Upper lobe of left lung (tissue), 6 donors: Measurements from ENCODE around the gene LDLRAD3. TPM values are rescaled to one million over a fixed set of nuclear protein-coding genes. Genes with fewer than 3 reads are reported as not detected.
"Not testable (repeated sequence)": the region's sequence is repeated elsewhere in the genome, so short reads cannot be mapped to it uniquely, and the experiment has no call there.

ENCODE experiments used
- ATAC-seq, 2 donors: fragments of 200-7000 bp; cut with Tn5 transposase; one replicate each; pipeline ENCODE4 v1.9.1; 2022; ENCODE audit warnings: mild to moderate bottlenecking in 2 of 2, moderate library complexity in 2 of 2; ENCODE audit not compliant: low FRiP score in 2 of 2
- DNase-seq, 2 donors: peaks; one replicate each; pipeline ENCODE4 v3.0.0-alpha.2; 2019 to 2020
- H3K27ac ChIP-seq, 4 donors: fragments of 200-600 bp; sonication (generic); one replicate each; pipeline ENCODE4 v1.5.1; 2016 to 2019
- H3K27me3 ChIP-seq, 4 donors: fragments of 200-600 bp; sonication (generic); one replicate each; pipeline ENCODE4 v1.5.1; 2017 to 2019
- H3K36me3 ChIP-seq, 4 donors: fragments of 200-600 bp; sonication (generic); one replicate each; pipeline ENCODE4 v1.5.1; 2016 to 2019
- H3K4me1 ChIP-seq, 4 donors: fragments of 200-600 bp; sonication (generic); one replicate each; pipeline ENCODE4 v1.5.1; 2018 to 2019
- H3K4me3 ChIP-seq, 4 donors: fragments of 200-600 bp; sonication (generic); one replicate each; pipeline ENCODE4 v1.5.1; 2017 to 2019; ENCODE audit warnings: mild to moderate bottlenecking in 2 of 4, moderate library complexity in 1 of 4
- H3K9me3 ChIP-seq, 4 donors: fragments of 200-600 bp; sonication (generic); one replicate each; pipeline ENCODE4 v1.5.1; 2018 to 2019
- CTCF ChIP-seq, 6 experiments: fragments of 450-650 bp in 4 of 6; fragments of 200-600 bp in 2 of 6; sonication (generic) in 2 of 6; IDR thresholded peaks; one replicate each; pipeline ENCODE4 v1.5.1; 2016 to 2019; ENCODE audit warnings: antibody characterized with exemption in 6 of 6
- EP300 ChIP-seq, 4 donors: sonication (generic); formaldehyde crosslinking; IDR thresholded peaks; one replicate each; pipeline ENCODE4 v1.5.1; 2017; ENCODE audit warnings: antibody characterized with exemption in 4 of 4, control low read depth in 2 of 4
- POLR2A ChIP-seq, 4 donors: fragments of 450-650 bp; IDR thresholded peaks; one replicate each; pipeline ENCODE4 v1.5.1; 2016 to 2017; ENCODE audit warnings: antibody characterized with exemption in 4 of 4, mild to moderate bottlenecking in 2 of 4
- POLR2AphosphoS5 ChIP-seq, 2 donors: sonication (generic); formaldehyde crosslinking; IDR thresholded peaks; one replicate each; pipeline ENCODE4 v1.5.1; 2017; ENCODE audit warnings: antibody characterized with exemption in 2 of 2
- WGBS, 2 donors: methylation state at CpG; one replicate each; pipeline ENCODE4 v1.1.5; 2017 to 2018; 5-methylcytosine and 5-hydroxymethylcytosine counted together
- total RNA-seq, 6 donors: library from RNA; depleted of rRNA in 4 of 6; stranded (reverse); fragments of >200 nt in 4 of 6; gene quantifications; one replicate each; pipeline versions ENCODE4 v1.1.0 to v1.2.1, GENCODE V29; 2016 to 2021
- donor health status: DM: no; HTN: no; CAD: no; lungs with moderate emphysema.
- donor health status: DM: no; HTN: yes; CAD: no; lungs with severe emphysema.

The LDLRAD3 gene
- total RNA-seq, 6 donors from 2014 or later = 4.4 to 16.8 (median 7.4) TPM

GRCh38 chr11:36011574-36011973 lies 67.7 kb downstream of the LDLRAD3 start:
- Histone ChIP-seq H3K36me3 (no peaks in the 10 kb centered on the region), H3K9me3 (no peaks in the 10 kb centered on the region), H3K27ac (no peak overlapping the region), H3K4me1 (peaks cover 0 to 6% (median 1%) of the 10 kb centered on the region in 4 donors), H3K27me3 (no peaks in the 10 kb centered on the region), H3K4me3 (no peak overlapping the region)
- TF ChIP-seq POLR2A (IDR thresholded peaks at IDR 0.05) (no peak), EP300 (IDR thresholded peaks at IDR 0.05) (no peak), POLR2AphosphoS5 (IDR thresholded peaks at IDR 0.05) (no peak), CTCF (IDR thresholded peaks at IDR 0.05) (no peak)
- DNase-seq (no peak), ATAC-seq (no peak)
- 83 to 88% methylated on average over 5 of the region's 5 CpGs for WGBS, 2 donors

- H3K27me3 ChIP-seq = no peaks in the 10 kb centered on the region
- peaks cover 0 to 6% (median 1%) of the 10 kb centered on the region in 4 donors for H3K4me1 ChIP-seq
- H3K27ac ChIP-seq = no peak overlapping the region
- DNase-seq (no peak), ATAC-seq (peak in 1 of 2 donors; percentile 82)
- H3K9me3 ChIP-seq = no peaks in the 10 kb centered on the region
- H3K4me3 ChIP-seq = no peak overlapping the region
- no peaks in the 10 kb centered on the region for H3K36me3 ChIP-seq
- WGBS, 2 donors = 66 to 76% methylated on average over 5 of the region's 5 CpGs
- no peak for TF ChIP-seq POLR2AphosphoS5 (IDR thresholded peaks at IDR 0.05)
These were observed 68.6 kb downstream of the LDLRAD3 start for GRCh38 chr11:36012455-36012854.

GRCh38 chr11:36012979-36013378 lies 69.1 kb downstream of the LDLRAD3 start:
- H3K27ac ChIP-seq = no peak overlapping the region
- H3K4me3 ChIP-seq = no peak overlapping the region
- no peaks in the 10 kb centered on the region for H3K36me3 ChIP-seq
- TF ChIP-seq EP300 (IDR thresholded peaks at IDR 0.05) (no peak), CTCF (IDR thresholded peaks at IDR 0.05) (no peak), POLR2A (IDR thresholded peaks at IDR 0.05) (no peak), POLR2AphosphoS5 (IDR thresholded peaks at IDR 0.05) (no peak)
- WGBS, 2 donors = 93 to 94% methylated on average over 2 of the region's 2 CpGs
- H3K4me1 ChIP-seq = peaks cover 0 to 6% (median 1%) of the 10 kb centered on the region in 4 donors
- H3K9me3 ChIP-seq = no peaks in the 10 kb centered on the region
- peak in 1 of 2 donors; percentile 44 for ATAC-seq
- H3K27me3 ChIP-seq = no peaks in the 10 kb centered on the region
- DNase-seq = no peak

GRCh38 chr11:36013446-36013845 lies 69.6 kb downstream of the LDLRAD3 start:
- H3K27me3 ChIP-seq, H3K27ac ChIP-seq, H3K4me3 ChIP-seq, DNase-seq, ATAC-seq, H3K9me3 ChIP-seq, H3K4me1 ChIP-seq, H3K36me3 ChIP-seq: not testable (repeated sequence)
- WGBS, 2 donors = 64 to 92% methylated on average over 1 of the region's 1 CpG

GRCh38 chr11:36013950-36014897 lies 70.4 kb downstream of the LDLRAD3 start:
- ATAC-seq (peak in 1 of 2 donors; percentile 51), DNase-seq (no peak)
- WGBS, 2 donors = 62 to 76% methylated on average over 8 of the region's 8 CpGs
- no peaks in the 10 kb centered on the region for H3K36me3 ChIP-seq
- H3K9me3 ChIP-seq = no peaks in the 10 kb centered on the region
- TF ChIP-seq EP300 (IDR thresholded peaks at IDR 0.05) = no peak
- TF ChIP-seq CTCF (IDR thresholded peaks at IDR 0.05) = no peak
- no peak for TF ChIP-seq POLR2A (IDR thresholded peaks at IDR 0.05)
- H3K4me1 ChIP-seq = peaks cover 0 to 6% (median 1%) of the 10 kb centered on the region in 4 donors
- no peaks in the 10 kb centered on the region for H3K27me3 ChIP-seq
- no peak overlapping the region for H3K4me3 ChIP-seq
- H3K27ac ChIP-seq = no peak overlapping the region
